ENCODE results near the gene ACACA.
A peak's percentile ranks its signal among the peaks of the same experiment; 100 is the strongest.
"Not testable (repeated sequence)": the region's sequence is repeated elsewhere in the genome, so short reads cannot be mapped to it uniquely, and the experiment has no call there.

Gene ACACA

GRCh38 chr17:37393352-37393751 lies 13.3 kb downstream of the ACACA start:
- no peak for DNase-seq (ENCODE audit: low read depth in 3 of 3)

- DNase-seq (ENCODE audit: low read depth in 3 of 3) = no peak
These were observed 14.5 kb downstream of the ACACA start for GRCh38 chr17:37392024-37392590.

DNA sequence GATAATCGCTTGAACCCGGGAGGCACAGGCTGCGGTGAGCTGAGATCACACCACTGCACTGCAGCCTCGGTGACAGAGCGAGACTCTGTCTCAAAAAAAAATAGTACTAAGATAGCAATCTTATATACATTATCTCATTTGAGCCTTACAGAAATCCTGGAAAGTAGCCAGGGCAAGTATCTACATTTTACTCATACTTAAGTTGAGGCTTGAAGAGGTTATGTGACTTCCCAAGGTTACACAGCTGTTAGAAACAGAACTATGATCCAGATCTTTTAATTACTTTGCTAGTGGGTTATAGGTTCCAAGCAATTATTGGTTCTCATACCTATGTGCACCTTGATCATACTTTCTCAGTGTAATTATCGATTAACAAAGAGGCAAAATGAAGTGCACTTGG lies 15.5 kb downstream of the ACACA start:
- no peak for DNase-seq (ENCODE audit: low read depth in 3 of 3)

DNA sequence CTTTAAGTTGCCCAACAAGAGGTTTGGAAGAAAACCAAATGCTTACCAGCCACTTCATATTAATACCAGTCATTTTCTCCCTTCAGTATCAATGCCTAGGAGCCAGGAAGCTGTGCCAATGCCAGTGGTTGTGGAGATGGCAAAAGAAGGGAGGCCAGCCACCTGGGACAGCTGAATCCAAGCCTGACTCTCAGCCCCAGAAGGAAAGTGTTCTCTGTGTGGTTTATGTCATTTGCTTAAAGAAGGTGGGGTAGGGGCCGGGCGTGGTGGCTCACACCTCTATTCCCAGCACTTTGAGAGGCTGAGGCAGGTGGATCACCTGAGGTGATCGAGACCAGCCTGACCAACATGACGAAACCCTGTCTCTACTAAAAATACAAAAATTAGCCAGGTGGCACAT lies 17.5 kb downstream of the ACACA start:
- no peak for DNase-seq (ENCODE audit: low read depth in 3 of 3)

DNA sequence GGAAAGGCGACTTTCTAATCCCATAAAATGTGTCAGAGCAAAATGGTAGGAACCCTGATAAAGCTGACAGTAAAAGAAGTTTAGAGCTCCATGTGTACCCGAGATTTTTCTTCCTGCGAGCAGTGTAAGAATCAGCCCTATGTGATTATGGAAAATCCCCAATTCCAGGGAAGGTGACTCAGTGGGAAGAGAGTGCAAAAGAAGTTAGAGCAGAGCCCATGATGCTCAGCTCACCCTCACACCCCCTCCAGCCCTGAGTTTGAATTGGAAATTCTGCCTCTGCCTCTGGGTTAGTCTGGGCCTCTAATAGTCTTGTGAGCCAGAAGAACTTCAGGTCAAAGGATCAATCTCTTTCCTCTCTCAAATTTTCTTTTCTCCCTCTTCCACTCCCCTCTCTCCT lies 18.4 kb downstream of the ACACA start:
- DNase-seq (ENCODE audit: low read depth in 3 of 3) = no peak

- DNase-seq (ENCODE audit: low read depth in 3 of 3) = no peak
These were observed 20.2 kb downstream of the ACACA start for GRCh38 chr17:37386462-37386861.

GRCh38 chr17:37385474-37385990 lies 21.1 kb downstream of the ACACA start:
- no peak for DNase-seq (ENCODE audit: low read depth in 3 of 3)

DNA sequence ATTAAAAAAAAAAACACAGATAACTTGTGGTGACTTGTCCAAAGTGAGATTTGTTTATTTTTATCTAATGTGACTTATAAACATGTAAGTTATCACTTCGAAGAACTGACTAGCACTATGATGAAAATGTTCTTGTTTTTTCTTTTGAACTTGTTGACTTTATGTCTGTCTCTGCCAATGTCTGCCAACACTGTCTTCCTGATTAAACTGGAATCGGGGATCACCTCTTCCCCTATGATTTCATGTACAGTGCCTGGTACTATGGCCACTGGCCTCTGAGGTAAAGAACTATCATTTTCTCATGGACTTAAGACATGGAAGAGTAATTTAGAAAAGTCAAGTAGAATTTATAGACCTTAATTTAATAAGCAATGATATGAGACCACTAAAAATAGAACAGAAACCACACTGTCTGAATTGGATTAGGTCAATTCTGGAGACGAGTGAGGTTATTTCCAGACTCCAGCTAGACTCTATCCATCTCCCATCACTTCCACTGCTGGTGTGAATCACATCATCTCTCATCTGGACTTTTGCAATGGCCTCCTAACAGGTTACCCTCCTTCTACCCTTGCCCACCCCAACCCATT lies 22.0 kb downstream of the ACACA start:
- DNase-seq (ENCODE audit: low read depth in 3 of 3) = no peak

GRCh38 chr17:37382056-37382455 lies 24.6 kb downstream of the ACACA start:
- DNase-seq (ENCODE audit: low read depth in 3 of 3) = no peak

DNA sequence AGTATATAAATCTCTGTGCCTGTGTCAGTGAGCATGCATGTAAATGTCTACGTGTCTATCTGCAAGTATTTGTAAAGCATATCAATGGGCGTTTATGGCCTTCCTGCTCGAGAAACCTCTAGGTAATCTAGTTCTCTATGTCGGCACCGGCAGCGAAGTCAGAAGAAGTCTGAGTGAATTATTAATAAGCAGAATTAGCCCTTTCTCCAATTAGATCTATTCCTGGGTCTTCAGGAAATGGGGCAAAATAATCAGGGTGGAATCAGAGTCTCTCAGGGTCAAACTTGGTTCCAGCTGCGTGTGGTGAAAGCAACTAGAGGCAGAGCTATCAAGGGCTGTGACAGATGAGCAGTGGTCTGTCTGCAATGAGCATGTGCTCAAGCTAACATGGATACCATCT lies 30.9 kb downstream of the ACACA start, which contains the start of gene C17orf78:
Gene C17orf78 (plus strand): TSS at position 280 of the 400 bp plus-strand sequence. CDS start 108 bp downstream, at position 388.
- no peak for DNase-seq (ENCODE audit: low read depth in 3 of 3)

- DNase-seq (ENCODE audit: low read depth in 3 of 3) = peak; percentile 36 to 49 (median 40)
These were observed 33.0 kb downstream of the ACACA start for GRCh38 chr17:37373530-37374159.

GRCh38 chr17:37368577-37368976 lies 38.1 kb downstream of the ACACA start:
- no peak for DNase-seq (ENCODE audit: low read depth in 3 of 3)

DNA sequence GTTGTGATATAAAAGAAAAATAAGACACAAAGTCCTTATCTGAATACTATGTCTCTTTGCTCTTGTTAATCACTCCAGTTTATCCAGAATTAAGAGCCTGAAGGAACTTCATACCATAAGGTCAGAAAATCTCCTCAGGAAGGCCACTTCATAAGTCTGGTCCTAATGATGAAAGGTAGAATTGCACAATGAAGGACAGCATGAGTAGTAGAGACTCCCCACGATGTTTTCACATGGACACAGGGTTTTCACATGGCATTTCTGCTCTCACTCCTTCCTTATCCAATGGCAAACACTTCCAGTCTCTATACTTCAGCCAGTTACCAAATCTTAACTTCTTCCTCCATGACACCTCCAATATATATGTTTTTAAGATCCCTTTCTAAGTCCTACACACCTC lies 41.0 kb downstream of the ACACA start:
- DNase-seq (ENCODE audit: low read depth in 3 of 3) = no peak

DNA sequence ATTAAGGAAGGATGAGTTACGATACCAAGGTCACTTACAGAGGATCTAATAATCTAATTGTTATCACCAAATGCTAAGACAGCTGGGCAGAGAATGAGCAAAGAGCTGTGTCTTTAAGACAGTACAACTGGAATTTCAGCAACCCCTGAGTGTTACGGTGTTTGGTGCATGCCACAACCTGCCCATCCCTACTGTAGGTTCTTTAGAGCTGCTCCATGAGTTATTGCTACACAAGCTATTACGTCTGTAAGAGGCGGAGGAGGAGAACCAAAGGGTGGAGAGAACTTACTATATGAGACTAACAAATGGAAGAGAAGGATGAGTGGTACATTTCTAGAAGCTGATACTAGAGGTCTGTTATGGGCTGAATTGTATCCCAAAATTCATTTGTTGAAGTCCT lies 45.1 kb downstream of the ACACA start:
- no peak for DNase-seq (ENCODE audit: low read depth in 3 of 3)

DNA sequence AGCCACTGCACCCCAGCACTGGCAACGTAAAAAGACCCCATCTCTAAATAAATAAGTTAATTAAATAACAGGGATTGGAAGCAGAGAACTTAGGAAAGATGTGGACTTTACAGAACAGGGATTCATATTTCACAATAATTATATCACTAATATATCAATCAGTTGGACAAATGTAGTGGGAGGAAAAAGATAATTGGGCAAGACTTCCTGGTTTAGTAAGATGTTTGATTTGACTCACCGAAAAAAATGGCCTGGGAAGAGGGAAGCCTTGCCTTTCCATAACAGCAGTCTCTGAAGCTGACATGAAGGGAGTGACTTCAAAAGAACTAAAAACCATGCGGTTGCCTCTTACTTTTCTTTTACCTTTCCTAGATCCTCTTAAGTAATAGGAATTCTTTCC lies 46.0 kb downstream of the ACACA start:
- DNase-seq (ENCODE audit: low read depth in 3 of 3) = no peak

- no peak for DNase-seq (ENCODE audit: low read depth in 3 of 3)
These were observed 46.9 kb downstream of the ACACA start for GRCh38 chr17:37359682-37360188.

DNA sequence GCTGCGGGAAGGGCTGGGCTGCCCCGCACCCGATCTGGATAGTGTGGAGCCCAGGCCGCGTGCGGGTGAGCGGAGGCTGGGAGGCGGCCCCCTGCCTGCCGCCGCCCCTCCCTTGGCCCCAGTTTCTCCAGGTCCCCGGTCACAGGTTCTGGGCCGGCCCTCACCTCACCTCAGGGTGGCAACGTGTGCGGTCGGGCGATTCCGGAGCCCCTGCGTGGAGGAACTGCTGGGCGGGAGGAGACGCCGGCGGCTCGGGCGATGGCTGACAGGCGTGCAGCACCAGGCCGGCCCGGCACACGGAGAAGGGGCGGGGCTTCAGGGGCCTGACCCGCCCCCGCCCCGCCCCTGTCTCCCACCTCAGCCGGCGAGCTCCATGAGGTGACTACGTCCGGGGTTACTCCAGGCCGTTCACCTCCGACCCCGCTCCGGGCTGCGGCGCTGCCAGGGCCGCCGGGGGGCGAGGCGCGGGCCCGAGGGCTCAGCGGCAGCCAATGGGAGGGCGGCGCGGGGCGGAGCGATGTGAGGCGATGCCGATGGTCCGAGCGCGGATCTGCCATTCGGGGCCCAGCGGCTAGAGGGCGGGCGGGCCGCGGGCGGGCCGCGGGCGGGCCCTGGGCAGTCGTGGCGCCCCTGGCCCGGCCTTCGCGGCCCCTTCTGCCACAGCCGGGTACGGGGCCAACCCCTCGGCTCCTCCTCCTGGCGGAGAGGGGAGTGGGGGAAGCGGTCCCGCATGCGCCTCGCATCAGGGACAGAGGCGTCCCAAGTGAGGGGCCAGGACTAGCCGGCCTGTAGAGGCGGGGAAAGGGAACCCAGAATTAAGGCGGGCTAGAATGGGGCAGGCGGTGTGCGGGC lies 47.6 kb downstream of the ACACA start:
- DNase-seq (ENCODE audit: low read depth in 3 of 3) = peak; percentile 79 to 92 (median 90)

GRCh38 chr17:37358098-37358829 lies 48.4 kb downstream of the ACACA start:
- DNase-seq (ENCODE audit: low read depth in 3 of 3) = peak in 2 of 3 donors; percentile 17 to 25

DNA sequence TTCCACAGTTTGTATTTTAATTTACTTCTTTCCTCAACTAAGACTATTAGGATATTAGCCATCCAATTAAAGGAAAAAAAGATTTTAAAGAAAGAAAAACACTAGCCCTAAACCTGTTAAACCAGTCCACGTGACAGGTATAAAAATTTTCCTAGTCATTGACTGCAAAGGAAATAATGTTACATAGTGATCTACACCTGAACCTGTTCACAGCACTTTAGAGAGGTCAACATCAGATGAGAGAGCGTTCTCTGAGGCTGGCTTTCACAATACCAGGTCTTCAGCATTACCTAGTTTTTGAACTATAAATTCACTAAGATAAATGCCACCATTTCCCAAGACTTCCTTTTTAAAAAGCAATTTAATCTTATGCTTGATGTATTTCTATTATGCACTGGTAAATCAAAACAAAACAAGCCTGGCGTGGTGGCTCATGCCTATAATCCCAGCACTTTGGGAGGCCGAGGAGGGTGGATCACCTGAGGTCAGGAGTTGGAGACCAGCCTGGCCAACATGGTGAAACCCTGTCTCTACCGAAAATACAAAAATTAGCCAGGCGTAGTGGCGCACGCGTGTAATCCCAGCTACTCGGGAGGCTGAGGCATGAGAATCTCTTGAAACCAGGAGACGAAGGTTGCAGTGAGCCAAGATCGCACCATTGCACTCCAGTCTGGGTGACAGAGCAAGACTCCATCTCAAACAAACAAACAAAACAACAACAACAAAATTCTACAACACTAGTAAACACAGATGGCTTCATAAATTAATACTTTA lies 49.7 kb downstream of the ACACA start:
- not testable (repeated sequence) for DNase-seq (ENCODE audit: low read depth in 3 of 3)

- not testable (repeated sequence) for DNase-seq (ENCODE audit: low read depth in 3 of 3)
These were observed 59.7 kb downstream of the ACACA start for GRCh38 chr17:37346863-37347402.
